Spinal cord (tissue), 10 donors: ENCODE results near the gene MAN1C1. TPM values are rescaled to one million over a fixed set of nuclear protein-coding genes. Genes with fewer than 3 reads are reported as not detected.

ENCODE experiments used
- DNase-seq, 6 donors: peaks; one replicate each; pipeline versions ENCODE4 v3.0.0 to v3.0.0-alpha.2; 2013 to 2015; ENCODE audit warnings: low spot score in 6 of 6, low read depth in 4 of 6
- H3K27ac ChIP-seq: one replicate; pipeline ENCODE4 v1.5.1; 2013; ENCODE audit warnings: low read depth, low read length, control low read depth
- H3K27me3 ChIP-seq: one replicate; pipeline ENCODE4 v1.6.1; 2013; ENCODE audit warnings: low read length; ENCODE audit not compliant: control insufficient read depth, insufficient read depth
- H3K36me3 ChIP-seq: one replicate; pipeline ENCODE4 v1.6.1; 2013; ENCODE audit warnings: low read length; ENCODE audit not compliant: control insufficient read depth, insufficient read depth
- H3K4me1 ChIP-seq: one replicate; pipeline ENCODE4 v1.6.1; 2013; ENCODE audit warnings: low read length; ENCODE audit not compliant: control insufficient read depth, insufficient read depth
- H3K4me3 ChIP-seq: one replicate; pipeline ENCODE4 v1.5.1; 2013; ENCODE audit warnings: low read depth, low read length, control low read depth
- H3K9me3 ChIP-seq: one replicate; pipeline ENCODE4 v1.6.1; 2013; ENCODE audit warnings: low read length; ENCODE audit not compliant: control insufficient read depth, insufficient read depth
- WGBS: methylation state at CpG from one replicate; pipeline ENCODE4 v1.1.5; 2013; ENCODE audit warnings: missing lambda C conversion rate; ENCODE audit not compliant: insufficient coverage; 5-methylcytosine and 5-hydroxymethylcytosine counted together
- polyA plus RNA-seq, 2 donors: library from polyadenylated mRNA; unstranded; fragments of 120-200 nt; gene quantifications; one replicate each; pipeline ENCODE4 v1.2.1, GENCODE V29; 2013; ENCODE audit not compliant: insufficient read length in 2 of 2
- total RNA-seq, 2 donors: library from RNA; depleted of rRNA in 1 of 2; stranded (reverse); fragments of 120-200 nt in 1 of 2; fragments of >200 nt in 1 of 2; gene quantifications; one replicate each; pipeline versions ENCODE4 v1.2.3 to v1.2.4, GENCODE V29; 2013 to 2014
- donor health status: healthy.

Gene MAN1C1
- total and polyA plus RNA-seq, 4 donors, result 18.4 to 59.7 (median 49.4) TPM

- 50% methylated on average over 2 of the region's 4 CpGs for WGBS
- Histone ChIP-seq H3K4me3 (no peak overlapping the region), H3K27ac (no peak overlapping the region), H3K36me3 (peaks cover 7% of the 10 kb centered on the region), H3K27me3 (no peaks in the 10 kb centered on the region), H3K9me3 (no peaks in the 10 kb centered on the region), H3K4me1 (peaks cover 16% of the 10 kb centered on the region)
- DNase-seq, result no peak
Measured at GRCh38 chr1:25792115-25792514, 175.5 kb downstream of the MAN1C1 start.

GRCh38 chr1:25793585-25794170 lies 177.1 kb downstream of the MAN1C1 start:
- no peaks in the 10 kb centered on the region for H3K36me3 ChIP-seq
- H3K4me3 ChIP-seq, result no peak overlapping the region
- H3K27ac ChIP-seq, result no peak overlapping the region
- peaks cover 28% of the 10 kb centered on the region for H3K4me1 ChIP-seq
- WGBS, result 66% methylated on average over 4 of the region's 7 CpGs
- H3K27me3 ChIP-seq, result no peaks in the 10 kb centered on the region
- H3K9me3 ChIP-seq, result no peaks in the 10 kb centered on the region
- no peak for DNase-seq

GRCh38 chr1:25794325-25794724 lies 177.7 kb downstream of the MAN1C1 start:
- H3K36me3 ChIP-seq, result no peaks in the 10 kb centered on the region
- H3K27ac ChIP-seq, result no peak overlapping the region
- H3K4me1 ChIP-seq, result peaks cover 34% of the 10 kb centered on the region
- no peaks in the 10 kb centered on the region for H3K9me3 ChIP-seq
- no peaks in the 10 kb centered on the region for H3K27me3 ChIP-seq
- DNase-seq, result no peak
- H3K4me3 ChIP-seq, result no peak overlapping the region
- whole genome bisulfite sequencing, result 72% methylated on average over 8 of the region's 8 CpGs

- Histone ChIP-seq H3K27me3 (no peaks in the 10 kb centered on the region), H3K4me3 (no peak overlapping the region), H3K27ac (no peak overlapping the region), H3K4me1 (peaks cover 40% of the 10 kb centered on the region), H3K36me3 (no peaks in the 10 kb centered on the region), H3K9me3 (no peaks in the 10 kb centered on the region)
- 100% methylated on average over 1 of the region's 2 CpGs for WGBS
- DNase-seq, result no peak
Measured at GRCh38 chr1:25795211-25795610, 178.6 kb downstream of the MAN1C1 start.

GRCh38 chr1:25795946-25796810 lies 179.6 kb downstream of the MAN1C1 start:
- no peak overlapping the region for H3K27ac ChIP-seq
- WGBS, result 68% methylated on average over 22 of the region's 22 CpGs

GRCh38 chr1:25796811-25797458 lies 180.3 kb downstream of the MAN1C1 start:
- Histone ChIP-seq H3K4me1 (peaks cover 54% of the 10 kb centered on the region), H3K4me3 (no peak overlapping the region), H3K36me3 (no peaks in the 10 kb centered on the region), H3K27ac (no peak overlapping the region), H3K27me3 (no peaks in the 10 kb centered on the region), H3K9me3 (no peaks in the 10 kb centered on the region)
- DNase-seq, result peak in 2 of 6 donors; percentile 79 to 90
- 0% methylated on average over 5 of the region's 19 CpGs for WGBS

More at GRCh38 chr1:25795946-25796810, 179.6 kb downstream of the MAN1C1 start:
- peaks cover 48% of the 10 kb centered on the region for H3K4me1 ChIP-seq
- DNase-seq, result no peak
- no peak overlapping the region for H3K4me3 ChIP-seq
- H3K9me3 ChIP-seq, result no peaks in the 10 kb centered on the region
- no peaks in the 10 kb centered on the region for H3K27me3 ChIP-seq
- H3K36me3 ChIP-seq, result no peaks in the 10 kb centered on the region

- H3K27ac ChIP-seq, result no peak overlapping the region
- H3K4me3 ChIP-seq, result no peak overlapping the region
- H3K9me3 ChIP-seq, result no peaks in the 10 kb centered on the region
- no peaks in the 10 kb centered on the region for H3K36me3 ChIP-seq
- WGBS, result 75% methylated on average over 7 of the region's 8 CpGs
- H3K4me1 ChIP-seq, result peaks cover 55% of the 10 kb centered on the region
- H3K27me3 ChIP-seq, result no peaks in the 10 kb centered on the region
- no peak for DNase-seq
Measured at GRCh38 chr1:25797939-25798338, 181.3 kb downstream of the MAN1C1 start.

- Histone ChIP-seq H3K27ac (no peak overlapping the region), H3K4me1 (peaks cover 55% of the 10 kb centered on the region)
Measured at GRCh38 chr1:25798666-25799351, 182.2 kb downstream of the MAN1C1 start.

GRCh38 chr1:25799352-25799934 lies 182.9 kb downstream of the MAN1C1 start:
- Histone ChIP-seq H3K27me3 (no peaks in the 10 kb centered on the region), H3K36me3 (no peaks in the 10 kb centered on the region), H3K27ac (peak overlapping the region; percentile 67), H3K4me3 (peak overlapping the region; percentile 52), H3K4me1 (peaks cover 59% of the 10 kb centered on the region), H3K9me3 (no peaks in the 10 kb centered on the region)
- WGBS, result 6% methylated on average over 8 of the region's 12 CpGs
- DNase-seq, result no peak

More at GRCh38 chr1:25798666-25799351, 182.2 kb downstream of the MAN1C1 start:
- no peak for DNase-seq
- Histone ChIP-seq H3K36me3 (no peaks in the 10 kb centered on the region), H3K9me3 (no peaks in the 10 kb centered on the region), H3K4me3 (no peak overlapping the region), H3K27me3 (no peaks in the 10 kb centered on the region)
- WGBS, result 73% methylated on average over 5 of the region's 8 CpGs
